Mesendoderm (in vitro differentiated cells): ENCODE results near the gene CLCA2.

ENCODE experiments used
- DNase-seq: peaks from one replicate; pipeline ENCODE4 v3.0.0; 2013
- H2AK5ac ChIP-seq: 2 replicates; pipeline ENCODE4 v1.6.1; 2013; ENCODE audit warnings: low read length, inconsistent platforms
- H2BK120ac ChIP-seq: 2 replicates; pipeline ENCODE4 v1.6.1; 2013; ENCODE audit warnings: low read depth, mild to moderate bottlenecking, low read length, moderate library complexity, mixed read lengths
- H2BK15ac ChIP-seq: replicated peaks from 2 replicates; pipeline ENCODE4 v1.6.1; 2013; ENCODE audit warnings: low read depth, mild to moderate bottlenecking, moderate library complexity
- H2BK5ac ChIP-seq: 2 replicates; pipeline ENCODE4 v1.6.1; 2013; ENCODE audit warnings: low read length, inconsistent platforms
- H3K18ac ChIP-seq: 2 replicates; pipeline ENCODE4 v1.6.1; 2013; ENCODE audit warnings: mild to moderate bottlenecking, low read length, mixed read lengths
- H3K23ac ChIP-seq: one replicate; pipeline ENCODE4 v1.6.1; 2013; ENCODE audit warnings: low read length
- H3K27ac ChIP-seq: 2 replicates; pipeline ENCODE4 v1.5.1; 2013; ENCODE audit warnings: low read depth, mild to moderate bottlenecking, inconsistent platforms, low read length, moderate library complexity
- H3K27me3 ChIP-seq: 2 replicates; pipeline ENCODE4 v1.6.1; 2013; ENCODE audit warnings: low read length, control low read depth, mild to moderate bottlenecking, inconsistent platforms; ENCODE audit not compliant: insufficient read depth, poor library complexity
- H3K36me3 ChIP-seq: 2 replicates; pipeline ENCODE4 v1.6.1; 2013; ENCODE audit warnings: low read length, inconsistent platforms; ENCODE audit not compliant: control insufficient read depth, insufficient read depth
- H3K4ac ChIP-seq: one replicate; pipeline ENCODE4 v1.6.1; 2013; ENCODE audit warnings: low read depth, mild to moderate bottlenecking, low read length, moderate library complexity
- H3K4me1 ChIP-seq: 2 replicates; pipeline ENCODE4 v1.6.1; 2013; ENCODE audit warnings: low read depth, low read length, inconsistent platforms; ENCODE audit not compliant: control insufficient read depth
- H3K4me2 ChIP-seq: 2 replicates; pipeline ENCODE4 v1.6.1; 2013; ENCODE audit warnings: low read length
- H3K4me3 ChIP-seq: 2 replicates; pipeline ENCODE4 v1.5.1; 2013; ENCODE audit warnings: mild to moderate bottlenecking, low read length
- H3K56ac ChIP-seq: one replicate; pipeline ENCODE4 v1.6.1; 2013; ENCODE audit warnings: low read length
- H3K79me1 ChIP-seq: 2 replicates; pipeline ENCODE4 v1.6.1; 2013; ENCODE audit warnings: low read length, inconsistent platforms
- H3K79me2 ChIP-seq: 2 replicates; pipeline ENCODE4 v1.6.1; 2013; ENCODE audit warnings: mild to moderate bottlenecking, low read length; ENCODE audit not compliant: control insufficient read depth, insufficient read depth
- H3K9ac ChIP-seq: 2 replicates; pipeline ENCODE4 v1.6.1; 2013; ENCODE audit warnings: low read length, inconsistent platforms
- H4K5ac ChIP-seq: one replicate; pipeline ENCODE4 v1.6.1; 2013; ENCODE audit warnings: low read length
- H4K8ac ChIP-seq: one replicate; pipeline ENCODE4 v1.6.1; 2013; ENCODE audit warnings: low read depth, mild to moderate bottlenecking, control low read depth, low read length, moderate library complexity
- WGBS: extraction: QIAGEN DNeasy Blood & Tissue Kit; methylation state at CpG from one replicate; pipeline ENCODE4 v1.1.7; 2013; ENCODE audit warnings: low lambda C conversion rate, missing lambda C conversion rate; ENCODE audit not compliant: insufficient coverage; ENCODE audit errors: extremely low coverage; 5-methylcytosine and 5-hydroxymethylcytosine counted together

CLCA2 gene

DNA sequence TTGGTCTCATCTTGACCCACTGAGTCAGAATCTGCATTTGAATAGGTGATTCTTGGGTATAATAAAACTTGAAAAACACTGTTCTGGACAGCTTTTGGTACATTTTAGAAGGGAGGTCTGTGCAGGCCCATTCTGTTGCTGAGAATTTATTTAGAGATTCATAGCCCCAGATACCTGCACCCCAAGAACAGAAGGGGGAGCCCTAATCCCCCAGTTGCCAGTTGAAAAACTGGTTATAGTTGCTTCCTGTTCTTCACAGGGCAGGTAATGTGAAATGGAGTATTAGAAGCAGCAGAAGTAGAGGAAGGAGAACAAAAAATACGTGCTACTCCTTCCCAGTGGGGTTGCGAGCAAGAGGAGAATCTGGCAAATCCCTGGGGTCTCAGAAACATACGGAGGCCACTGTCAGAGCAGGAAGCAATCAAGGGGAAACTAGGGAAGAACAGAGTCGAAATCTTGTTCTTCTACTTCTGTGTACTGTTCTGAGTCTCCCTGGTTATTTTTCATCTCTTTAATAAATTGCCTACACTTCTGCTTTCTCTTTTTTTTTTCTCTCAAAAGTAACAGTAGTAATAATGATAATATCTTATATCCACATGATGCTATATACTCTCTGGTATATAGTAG, 4.6 kb upstream of the CLCA2 start:
- Histone ChIP-seq H3K79me1 (no peaks in the 10 kb centered on the region), H3K18ac (no peak overlapping the region), H2BK15ac (no peak overlapping the region), H3K4me3 (no peak overlapping the region), H2AK5ac (no peak overlapping the region), H3K27ac (no peak overlapping the region), H2BK5ac (no peak overlapping the region), H3K27me3 (no peaks in the 10 kb centered on the region), H2BK120ac (no peak overlapping the region), H4K5ac (no peak overlapping the region), H3K23ac (no peak overlapping the region), H4K8ac (no peak overlapping the region), H3K4me2 (no peak overlapping the region), H3K9ac (no peak overlapping the region), H3K56ac (no peak overlapping the region), H3K4me1 (no peaks in the 10 kb centered on the region), H3K4ac (no peak overlapping the region), H3K79me2 (no peaks in the 10 kb centered on the region), H3K36me3 (no peaks in the 10 kb centered on the region)
- no CpG with 5 or more reads among the region's 4 CpGs for WGBS
- DNase-seq, result peak; percentile 14

DNA sequence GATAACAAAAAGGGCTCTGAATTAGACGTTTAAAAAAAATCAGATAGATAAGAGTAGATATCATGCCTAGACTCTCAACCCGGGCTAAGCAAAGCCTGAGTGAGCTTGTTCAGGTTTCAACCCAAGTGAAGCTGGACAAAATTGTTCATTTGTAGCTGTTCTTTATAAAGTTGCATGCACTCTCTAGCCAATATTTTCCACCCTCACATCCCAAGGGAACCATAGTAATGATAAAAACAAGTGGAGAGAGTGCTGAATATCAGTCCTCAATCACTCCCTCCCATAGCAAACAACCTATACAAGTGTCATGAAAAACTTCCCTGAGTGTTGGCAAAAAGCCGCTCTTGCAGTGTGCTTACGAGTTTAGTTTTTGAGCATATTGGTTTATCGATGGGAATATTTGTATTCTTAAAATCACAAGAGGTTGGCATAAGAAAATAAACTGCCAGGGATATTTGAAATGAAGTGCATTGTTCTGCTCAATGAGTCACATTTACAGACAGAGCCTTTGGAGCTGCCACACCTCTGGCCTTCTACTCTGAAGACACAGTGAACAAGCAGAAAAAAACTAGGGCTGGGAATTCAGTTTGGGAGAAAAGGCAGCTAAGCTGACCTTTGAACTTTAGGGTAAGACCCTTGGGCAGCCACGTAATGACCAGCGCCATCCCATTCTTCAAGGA, 2.2 kb upstream of the CLCA2 start:
- no peak overlapping the region for H3K9ac ChIP-seq
- WGBS, result no CpG with 5 or more reads among the region's 7 CpGs

DNA sequence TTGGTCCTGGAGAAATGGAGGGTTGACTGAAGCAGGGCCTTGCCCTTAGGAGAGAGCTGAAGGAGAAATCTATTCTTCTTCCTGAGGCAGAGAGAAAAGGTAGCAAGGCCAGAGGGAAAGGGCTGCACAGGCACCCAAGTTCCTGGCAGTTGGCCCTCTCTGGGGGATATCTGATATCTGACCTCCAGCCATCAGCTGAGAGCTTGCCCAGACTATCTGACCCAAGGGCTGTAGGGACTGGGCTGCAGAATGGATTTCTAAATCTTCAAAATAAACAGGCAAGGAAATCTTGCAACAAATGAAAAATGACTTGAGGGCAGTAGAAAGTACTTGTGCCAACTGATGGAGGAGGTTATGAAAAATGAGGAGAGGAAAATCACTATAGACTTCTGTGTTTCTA, 498 bp upstream of the CLCA2 start:
- H3K36me3 ChIP-seq, result no peaks in the 10 kb centered on the region
- H3K79me2 ChIP-seq, result no peaks in the 10 kb centered on the region
- no peak overlapping the region for H3K27ac ChIP-seq
- H3K79me1 ChIP-seq, result no peaks in the 10 kb centered on the region
- H4K5ac ChIP-seq, result no peak overlapping the region
- H3K27me3 ChIP-seq, result no peaks in the 10 kb centered on the region
- no peak overlapping the region for H3K23ac ChIP-seq
- no peak overlapping the region for H4K8ac ChIP-seq
- H3K4me1 ChIP-seq, result no peaks in the 10 kb centered on the region
- H3K9ac ChIP-seq, result no peak overlapping the region
- no peak overlapping the region for H3K4me3 ChIP-seq
- H3K56ac ChIP-seq, result no peak overlapping the region
- H3K4ac ChIP-seq, result no peak overlapping the region
- H2AK5ac ChIP-seq, result no peak overlapping the region
- no peak overlapping the region for H2BK15ac ChIP-seq
- no peak overlapping the region for H2BK5ac ChIP-seq
- H3K18ac ChIP-seq, result no peak overlapping the region
- H3K4me2 ChIP-seq, result no peak overlapping the region
- DNase-seq, result no peak
- no peak overlapping the region for H2BK120ac ChIP-seq

More for the DNA sequence above, 2.2 kb upstream of the CLCA2 start:
- H3K27ac ChIP-seq, result no peak overlapping the region
- H3K18ac ChIP-seq, result no peak overlapping the region
- no peaks in the 10 kb centered on the region for H3K79me2 ChIP-seq
- H3K79me1 ChIP-seq, result no peaks in the 10 kb centered on the region
- no peak overlapping the region for H2BK120ac ChIP-seq
- H3K4me2 ChIP-seq, result no peak overlapping the region
- no peak overlapping the region for H4K5ac ChIP-seq
- no peak overlapping the region for H3K4ac ChIP-seq
- H3K23ac ChIP-seq, result no peak overlapping the region
- H3K56ac ChIP-seq, result no peak overlapping the region
- no peak overlapping the region for H2BK15ac ChIP-seq
- no peaks in the 10 kb centered on the region for H3K36me3 ChIP-seq
- no peaks in the 10 kb centered on the region for H3K27me3 ChIP-seq
- no peak for DNase-seq
- no peak overlapping the region for H4K8ac ChIP-seq
- H2BK5ac ChIP-seq, result no peak overlapping the region
- H3K4me3 ChIP-seq, result no peak overlapping the region
- H2AK5ac ChIP-seq, result no peak overlapping the region
- no peaks in the 10 kb centered on the region for H3K4me1 ChIP-seq

DNA sequence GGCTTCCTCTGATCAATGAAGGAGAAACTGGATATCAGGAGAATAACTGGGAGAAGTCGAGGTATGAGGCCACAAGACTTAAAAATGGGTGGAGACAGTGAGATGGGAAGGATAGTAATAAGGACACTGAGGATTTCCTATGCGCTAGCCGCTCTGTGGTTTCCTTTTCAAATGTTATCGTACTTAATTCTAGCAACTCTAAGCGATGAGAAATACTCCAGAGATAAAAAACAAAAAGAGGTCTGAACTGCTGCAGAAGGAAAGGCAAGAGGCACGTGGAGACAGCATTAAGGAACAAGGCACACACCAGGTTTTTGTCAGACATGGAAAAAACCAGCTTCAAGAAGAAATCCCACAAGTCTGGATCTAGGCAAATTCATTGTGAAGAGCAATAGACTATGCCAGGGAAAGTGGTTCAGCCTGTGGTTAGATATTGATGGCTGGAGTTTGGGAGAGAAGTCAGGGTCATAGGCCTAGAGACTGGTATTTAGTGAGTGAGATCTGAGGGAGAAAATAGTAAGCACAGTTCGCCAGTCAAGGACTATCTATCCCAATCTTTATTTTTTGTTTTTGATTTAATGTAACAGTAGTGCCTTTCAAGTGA, 5.3 kb downstream of the CLCA2 start:
- Histone ChIP-seq H3K18ac (no peak overlapping the region), H2BK15ac (no peak overlapping the region), H3K4ac (no peak overlapping the region), H3K27ac (no peak overlapping the region), H3K79me1 (no peaks in the 10 kb centered on the region), H3K9ac (no peak overlapping the region), H3K4me3 (no peak overlapping the region), H3K56ac (no peak overlapping the region), H2BK120ac (no peak overlapping the region), H3K23ac (no peak overlapping the region), H3K4me2 (no peak overlapping the region), H3K79me2 (no peaks in the 10 kb centered on the region), H4K5ac (no peak overlapping the region), H3K27me3 (no peaks in the 10 kb centered on the region), H4K8ac (no peak overlapping the region), H2BK5ac (no peak overlapping the region), H3K36me3 (no peaks in the 10 kb centered on the region), H3K4me1 (no peaks in the 10 kb centered on the region), H2AK5ac (no peak overlapping the region)
- DNase-seq, result no peak
- no CpG with 5 or more reads among the region's 7 CpGs for WGBS

DNA sequence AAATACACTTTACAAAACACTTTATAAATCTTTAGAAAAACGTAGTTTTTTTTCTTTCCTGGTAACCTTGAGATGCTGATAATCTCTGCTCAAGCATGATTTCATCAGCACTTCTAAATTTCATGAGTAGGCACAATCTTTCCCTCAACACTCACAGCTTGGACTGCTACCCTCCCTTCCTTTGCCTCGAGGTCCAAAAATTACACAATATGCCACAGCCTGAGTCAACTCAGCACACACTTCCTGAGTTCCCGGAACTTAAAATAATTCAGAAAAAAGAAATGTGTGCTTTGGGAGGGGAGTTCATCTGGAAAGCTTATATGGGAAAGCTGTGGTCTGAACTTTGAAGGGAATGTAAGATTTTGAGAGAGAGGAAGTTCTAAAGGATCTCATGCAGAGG, 5.9 kb downstream of the CLCA2 start:
- Histone ChIP-seq H3K79me1 (no peaks in the 10 kb centered on the region), H3K56ac (no peak overlapping the region), H3K27me3 (no peaks in the 10 kb centered on the region), H2BK120ac (no peak overlapping the region), H3K4me2 (no peak overlapping the region), H3K18ac (no peak overlapping the region), H3K4me3 (no peak overlapping the region), H3K9ac (no peak overlapping the region), H2BK15ac (no peak overlapping the region), H3K4me1 (no peaks in the 10 kb centered on the region), H3K4ac (no peak overlapping the region), H3K79me2 (no peaks in the 10 kb centered on the region), H2BK5ac (no peak overlapping the region), H4K8ac (no peak overlapping the region), H3K36me3 (no peaks in the 10 kb centered on the region), H4K5ac (no peak overlapping the region), H2AK5ac (no peak overlapping the region), H3K23ac (no peak overlapping the region), H3K27ac (no peak overlapping the region)
- no CpG with 5 or more reads among the region's 3 CpGs for WGBS
- DNase-seq, result no peak

DNA sequence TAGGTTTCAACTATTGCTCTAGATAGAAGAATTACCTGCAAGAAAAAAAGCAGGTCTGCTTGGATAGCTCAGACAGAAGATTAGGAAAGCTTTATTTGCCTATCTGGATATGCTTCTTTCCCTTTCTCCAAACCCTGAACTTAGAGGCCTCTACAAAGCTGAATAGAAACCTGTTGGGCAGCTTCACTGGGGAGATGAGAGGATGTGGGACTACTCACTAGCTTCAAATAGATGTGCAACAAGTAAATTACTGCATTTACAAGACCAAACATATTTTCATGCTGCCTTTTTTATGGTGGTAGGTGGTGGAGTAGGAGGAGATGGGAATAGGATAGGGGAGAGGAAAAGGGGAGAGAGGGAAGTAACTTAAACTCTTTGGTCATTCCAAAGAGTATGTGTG, 6.4 kb downstream of the CLCA2 start:
- Histone ChIP-seq H4K8ac (no peak overlapping the region), H3K9ac (no peak overlapping the region), H3K18ac (no peak overlapping the region), H4K5ac (no peak overlapping the region), H3K79me2 (no peaks in the 10 kb centered on the region), H2BK5ac (no peak overlapping the region), H3K23ac (no peak overlapping the region), H3K56ac (no peak overlapping the region), H3K36me3 (no peaks in the 10 kb centered on the region), H2BK120ac (no peak overlapping the region), H3K79me1 (no peaks in the 10 kb centered on the region), H3K27ac (no peak overlapping the region), H3K4ac (no peak overlapping the region), H2BK15ac (no peak overlapping the region), H3K4me3 (no peak overlapping the region), H3K4me1 (no peaks in the 10 kb centered on the region), H2AK5ac (no peak overlapping the region), H3K27me3 (no peaks in the 10 kb centered on the region), H3K4me2 (no peak overlapping the region)
- DNase-seq, result no peak
